ENCODE results near the gene CLIC4. TPM values are rescaled to one million over a fixed set of nuclear protein-coding genes. Genes with fewer than 3 reads are reported as not detected.
"Not testable (repeated sequence)": the region's sequence is repeated elsewhere in the genome, so short reads cannot be mapped to it uniquely, and the experiment has no call there.

Gene CLIC4
- total RNA-seq, 1 donor from 2014 or later, result 106 TPM

- FAIRE-seq (no peak), DNase-seq (ENCODE audit: low spot score in 2 of 2) (no peak)
Observed at GRCh38 chr1:24871306-24871901, 126.2 kb downstream of the CLIC4 start.

- no peak for DNase-seq (ENCODE audit: low spot score in 2 of 2)
- no peak for FAIRE-seq
Observed at GRCh38 chr1:24872061-24872850, 127.0 kb downstream of the CLIC4 start.

DNA sequence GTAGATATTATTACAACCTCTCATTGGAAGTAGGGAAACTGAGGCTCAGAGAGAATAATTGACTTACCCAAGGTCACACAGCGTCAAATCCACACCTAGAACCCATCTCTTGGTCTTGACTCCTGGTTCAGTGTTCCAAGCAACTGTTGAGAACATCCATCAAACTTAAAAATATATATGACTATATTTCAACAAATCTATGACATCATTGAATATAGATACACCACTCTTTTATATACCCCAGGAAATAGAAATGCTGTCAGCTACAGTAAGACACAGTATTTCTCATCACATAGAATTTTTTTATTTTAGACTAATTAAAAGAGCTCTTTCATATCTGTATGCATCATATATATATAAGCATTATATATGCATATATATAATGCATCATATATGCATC is 127.9 kb downstream of the CLIC4 start:
- DNase-seq (ENCODE audit: low spot score in 2 of 2) (no peak), FAIRE-seq (no peak)

GRCh38 chr1:24874056-24874455 is 128.8 kb downstream of the CLIC4 start:
- FAIRE-seq (no peak), DNase-seq (ENCODE audit: low spot score in 2 of 2) (no peak)

DNA sequence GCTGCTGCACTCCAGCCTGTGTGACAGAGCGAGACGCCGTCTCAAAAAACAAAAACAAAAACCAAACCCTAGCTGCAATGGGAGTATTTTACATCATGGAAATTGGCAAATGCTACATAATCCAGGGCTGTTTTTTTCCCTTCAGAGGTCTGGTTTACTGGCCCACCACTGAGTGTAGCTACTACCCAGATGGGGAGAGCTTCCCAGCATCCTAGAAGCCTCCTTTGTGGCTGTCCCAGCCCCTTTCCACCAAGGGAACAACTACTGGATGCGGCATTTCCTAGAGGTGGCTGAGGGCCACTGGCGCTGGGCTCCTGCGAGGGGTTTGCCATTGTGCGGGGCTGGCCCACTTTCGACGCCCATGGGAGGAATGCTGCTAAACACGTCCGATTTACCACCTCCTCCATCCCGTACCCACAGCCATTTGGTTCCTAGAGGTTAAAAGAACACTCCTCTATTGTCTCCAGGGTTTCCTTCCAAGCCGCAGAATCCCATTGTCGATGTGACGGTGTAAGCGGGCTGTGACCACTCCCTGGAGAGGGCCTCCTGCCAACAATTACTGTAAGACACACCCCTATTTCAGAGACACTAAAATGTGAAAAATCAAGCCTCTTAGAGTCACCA is 129.5 kb downstream of the CLIC4 start:
- FAIRE-seq (no peak), DNase-seq (ENCODE audit: low spot score in 2 of 2) (no peak)

- no peak for FAIRE-seq
Observed at GRCh38 chr1:24875257-24875656, 130.0 kb downstream of the CLIC4 start.

DNA sequence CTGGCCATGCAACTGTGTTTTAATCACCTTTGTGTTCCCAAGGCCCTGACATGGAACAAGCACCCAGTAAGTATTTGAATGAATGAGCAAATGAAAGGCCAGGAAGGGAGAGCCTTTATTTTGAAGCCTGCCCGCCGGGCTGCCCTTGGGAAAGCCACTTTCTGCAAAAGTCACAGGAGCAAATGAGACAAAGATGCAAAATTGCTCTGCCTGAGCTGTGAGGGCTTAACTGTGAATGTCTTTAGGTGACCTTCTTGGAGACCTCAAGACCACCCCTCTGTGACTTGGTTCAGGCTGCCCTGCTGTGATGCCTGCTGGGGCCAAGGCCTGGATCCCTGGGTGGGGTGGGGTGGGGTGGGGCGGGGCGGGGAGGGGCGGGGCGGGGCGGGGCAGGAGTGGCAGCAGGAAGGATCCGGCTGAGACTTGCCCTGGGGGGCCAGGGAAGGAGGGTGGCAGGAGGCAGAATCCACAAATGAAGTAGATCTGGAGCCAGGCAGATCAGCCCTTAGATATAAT is 130.8 kb downstream of the CLIC4 start:
- FAIRE-seq (no peak), DNase-seq (ENCODE audit: low spot score in 2 of 2) (no peak)

More at GRCh38 chr1:24875257-24875656, 130.0 kb downstream of the CLIC4 start:
- no peak for DNase-seq (ENCODE audit: low spot score in 2 of 2)

GRCh38 chr1:24878045-24878444 is 132.8 kb downstream of the CLIC4 start:
- DNase-seq (ENCODE audit: low spot score in 2 of 2) (no peak), FAIRE-seq (no peak)

DNA sequence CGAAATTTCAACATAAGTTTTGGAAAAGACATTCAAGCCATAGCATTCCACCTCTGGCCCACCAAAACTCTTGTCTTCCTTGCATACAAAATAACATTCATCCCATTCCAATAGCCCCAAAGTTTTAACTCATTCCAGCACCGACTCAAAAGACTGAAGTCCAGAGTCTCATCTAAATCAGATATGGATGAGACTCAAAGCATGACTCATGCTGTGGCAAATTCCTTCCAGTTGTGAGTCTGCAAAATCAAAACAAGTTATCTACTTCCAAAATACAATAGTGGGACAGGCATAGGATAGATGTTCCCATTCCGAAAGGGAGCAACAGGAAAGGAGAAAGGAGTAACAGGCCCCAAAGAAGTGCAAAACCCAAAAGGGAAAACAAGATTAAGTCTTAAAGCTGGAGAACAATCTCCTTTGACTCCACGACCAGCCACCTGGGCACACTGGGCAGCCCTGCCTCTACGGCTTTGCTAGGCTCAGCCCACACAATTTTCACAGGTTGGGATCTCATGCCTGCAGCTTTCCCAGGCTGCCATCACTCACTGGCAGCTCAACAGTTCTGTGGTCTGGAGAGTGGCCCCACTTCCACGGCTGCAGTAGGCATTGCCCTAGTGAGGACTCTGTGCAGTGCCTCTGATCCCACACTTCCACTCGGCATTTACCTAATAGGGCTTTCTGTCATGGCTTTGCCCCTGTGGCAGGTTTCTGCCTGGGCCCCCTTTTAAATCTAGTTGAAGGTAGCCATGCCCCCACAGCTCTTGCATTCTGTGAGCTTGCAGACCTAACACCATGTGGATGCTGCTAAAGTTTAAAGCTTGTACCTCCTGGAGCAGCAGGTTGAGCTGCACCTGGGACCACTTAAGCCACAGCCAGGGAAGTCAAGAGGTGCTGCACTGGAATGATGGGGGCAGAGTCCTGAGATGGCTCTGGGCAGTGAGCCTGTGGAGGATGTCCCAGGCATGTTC is 133.8 kb downstream of the CLIC4 start:
- no peak for DNase-seq (ENCODE audit: low spot score in 2 of 2)
- FAIRE-seq, result no peak

DNA sequence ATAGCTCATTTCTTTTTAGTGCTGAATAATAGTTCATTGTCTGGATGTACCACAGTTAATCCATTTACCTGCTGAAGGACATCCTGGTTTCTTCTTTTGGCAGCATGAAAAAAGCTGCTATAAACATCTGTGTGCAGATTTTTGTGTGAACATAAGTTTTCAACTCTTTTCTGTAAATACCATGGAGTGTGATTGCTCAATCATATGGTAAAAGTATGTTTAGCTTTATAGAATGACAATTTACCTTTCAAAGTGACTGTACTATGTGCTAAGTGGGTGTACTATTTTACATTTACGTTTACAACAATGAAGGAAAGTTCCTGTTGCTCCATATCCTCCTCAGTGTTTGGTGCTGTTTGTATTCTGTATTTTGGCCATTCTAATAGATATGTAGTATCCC is 135.8 kb downstream of the CLIC4 start:
- no peak for FAIRE-seq
- DNase-seq (ENCODE audit: low spot score in 2 of 2), result no peak

DNA sequence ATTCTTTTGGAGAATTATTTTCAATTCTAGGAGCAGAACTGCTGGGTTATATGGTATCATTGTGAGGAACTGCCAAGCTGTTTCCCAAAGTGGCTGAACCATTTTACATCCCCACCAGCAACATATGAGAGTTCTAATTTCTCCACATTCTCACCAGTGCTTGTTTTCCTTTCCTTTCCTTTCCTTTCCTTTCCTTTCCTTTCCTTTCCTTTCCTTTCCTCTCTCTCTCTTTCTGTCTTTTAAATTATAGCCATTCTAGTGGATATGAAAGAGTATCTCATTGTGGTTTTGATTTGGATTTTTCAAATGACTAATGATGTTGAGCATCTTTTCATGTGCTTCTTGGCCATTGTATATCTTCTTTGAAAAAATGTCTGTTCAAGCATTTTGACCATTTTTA is 139.5 kb downstream of the CLIC4 start:
- no peak for DNase-seq (ENCODE audit: low spot score in 2 of 2)
- no peak for FAIRE-seq

DNA sequence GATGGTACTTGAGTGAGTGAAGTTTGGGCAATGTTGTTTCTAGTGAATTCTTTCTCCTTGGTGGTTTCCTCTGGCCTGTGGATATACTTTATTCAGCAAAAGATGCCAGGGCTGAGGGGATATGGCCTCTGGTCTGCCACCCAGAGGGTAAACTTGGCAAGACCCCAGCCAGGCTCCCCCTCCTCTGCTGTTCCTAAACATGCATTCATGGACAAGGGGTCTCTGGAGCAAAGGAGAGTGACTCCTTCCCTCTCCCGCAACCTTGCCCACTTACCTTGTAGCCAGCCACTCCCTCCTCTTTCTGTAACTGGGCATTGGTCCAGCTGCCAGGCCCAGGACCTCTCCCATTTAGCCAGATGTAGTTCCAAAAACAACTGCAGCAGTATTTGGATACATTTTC is 141.0 kb downstream of the CLIC4 start:
- no peak for FAIRE-seq
- no peak for DNase-seq (ENCODE audit: low spot score in 2 of 2)

GRCh38 chr1:24888061-24888970 is 143.1 kb downstream of the CLIC4 start:
- FAIRE-seq (no peak), DNase-seq (ENCODE audit: low spot score in 2 of 2) (no peak)

- DNase-seq (ENCODE audit: low spot score in 2 of 2) (no peak), FAIRE-seq (no peak)
Observed at GRCh38 chr1:24888971-24889676, 143.9 kb downstream of the CLIC4 start.

- DNase-seq (ENCODE audit: low spot score in 2 of 2) (no peak), FAIRE-seq (no peak)
Observed at GRCh38 chr1:24890887-24891286, 145.6 kb downstream of the CLIC4 start.

DNA sequence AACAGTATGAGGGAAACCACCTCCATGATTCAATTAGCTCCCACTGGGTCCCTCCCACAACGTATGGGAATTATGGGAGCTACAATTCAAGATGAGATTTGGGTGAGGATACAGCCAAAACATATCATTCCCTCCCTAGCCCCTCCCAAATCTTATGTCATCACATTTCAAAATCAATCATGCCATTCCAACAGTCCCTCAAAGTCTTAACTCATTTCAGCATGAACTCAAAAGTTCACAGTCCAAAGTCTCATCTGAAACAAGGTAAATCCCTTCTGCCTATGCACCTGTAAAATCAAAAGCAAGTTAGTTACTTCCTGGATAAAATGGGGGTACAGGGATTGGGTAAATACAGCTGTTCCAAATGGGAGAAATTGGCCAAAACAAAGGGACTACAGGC is 146.1 kb downstream of the CLIC4 start:
- not testable (repeated sequence) for DNase-seq (ENCODE audit: low spot score in 2 of 2); FAIRE-seq

DNA sequence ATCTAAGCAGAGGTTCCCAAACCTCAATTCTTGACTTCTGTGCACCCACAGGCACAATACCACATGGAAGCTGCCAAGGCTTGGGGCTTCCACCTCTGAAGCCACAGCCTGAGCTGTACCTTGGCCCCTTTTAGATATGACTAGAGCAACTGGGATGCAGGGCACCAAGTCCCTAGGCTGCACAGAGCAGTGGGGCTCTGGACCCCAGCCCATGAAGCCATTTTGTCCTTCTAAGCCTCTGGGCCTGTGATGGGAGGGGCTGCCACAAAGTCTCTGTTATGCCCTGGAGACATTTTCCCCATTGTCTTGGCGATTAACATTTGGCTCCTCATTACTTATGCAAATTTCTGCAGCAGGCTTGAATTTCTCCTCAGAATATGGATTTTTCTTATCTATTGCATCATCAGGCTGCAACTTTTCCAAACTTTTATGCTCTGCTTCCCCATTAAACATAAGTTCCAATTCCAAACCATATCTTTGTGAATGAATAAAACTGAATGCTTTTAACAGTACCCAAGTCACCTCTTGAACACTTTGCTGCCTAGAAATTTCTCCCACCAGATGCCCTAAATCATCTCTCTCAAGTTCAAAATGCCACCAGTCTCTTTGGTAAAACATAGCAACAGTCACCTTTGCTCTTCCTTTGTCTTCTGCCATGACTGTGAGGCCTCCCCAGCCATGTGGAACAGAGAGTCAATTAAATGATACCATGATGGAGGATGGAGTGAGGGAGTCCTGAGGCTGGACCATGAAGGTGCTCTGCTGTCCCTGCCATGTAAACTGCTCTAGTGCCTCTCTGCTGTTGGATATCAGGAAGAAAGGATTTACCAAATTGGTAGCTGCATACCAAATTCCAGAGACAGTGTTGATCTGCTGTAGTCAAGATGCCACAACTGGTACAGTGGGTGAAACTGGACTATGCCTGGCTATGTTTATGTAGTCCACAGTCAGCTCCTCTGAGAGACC is 147.2 kb downstream of the CLIC4 start:
- DNase-seq (ENCODE audit: low spot score in 2 of 2) (no peak), FAIRE-seq (no peak)

GRCh38 chr1:24893431-24893830 is 148.2 kb downstream of the CLIC4 start:
- FAIRE-seq, result no peak
- DNase-seq (ENCODE audit: low spot score in 2 of 2), result no peak
